Measurements from ENCODE around the gene GCFC2. TPM values are rescaled to one million over a fixed set of nuclear protein-coding genes. Genes with fewer than 3 reads are reported as not detected.
"Not testable (repeated sequence)": the region's sequence is repeated elsewhere in the genome, so short reads cannot be mapped to it uniquely, and the experiment has no call there.

Gene GCFC2
- total and polyA plus RNA-seq, 4 donors: 9.5 to 44.9 (median 20.4) TPM

GRCh38 chr2:75702593-75702992 is 8.1 kb downstream of the GCFC2 start:
- ATAC-seq (ENCODE audit: insufficient read depth, low FRiP score) (no peak), DNase-seq (no peak)
- H3K9ac ChIP-seq (ENCODE audit: insufficient read depth in 1 of 2, low read length in 2 of 2): no peak overlapping the region
- peaks cover 0 to 4% (median 0%) of the 10 kb centered on the region in 5 donors for H3K4me1 ChIP-seq (ENCODE audit: control insufficient read depth in 5 of 5, insufficient read depth in 5 of 5, low read length in 5 of 5)
- whole genome bisulfite sequencing, 2 donors: 95 to 96% methylated on average over 4 of the region's 4 CpGs
- no peak overlapping the region for H3K27ac ChIP-seq (ENCODE audit: low read depth in 1 of 2, low read length in 1 of 2)
- no peak overlapping the region for H3K4me3 ChIP-seq
- no peaks in the 10 kb centered on the region for H3K9me3 ChIP-seq (ENCODE audit: control insufficient read depth in 4 of 4, insufficient read depth in 3 of 4, low read length in 3 of 4)
- H3K27me3 ChIP-seq (ENCODE audit: control insufficient read depth in 3 of 3, insufficient read depth in 3 of 3, low read length in 2 of 3): no peaks in the 10 kb centered on the region
- TF ChIP-seq CTCF (IDR thresholded peaks at IDR 0.05; ENCODE audit: control extremely low read depth, extremely low read depth): no peak
- H3K36me3 ChIP-seq (ENCODE audit: control insufficient read depth in 4 of 4, insufficient read depth in 4 of 4, low read length in 4 of 4): peaks cover 15 to 42% (median 39%) of the 10 kb centered on the region in 4 donors

GRCh38 chr2:75698918-75699317 is 11.8 kb downstream of the GCFC2 start:
- H3K4me1 ChIP-seq (ENCODE audit: control insufficient read depth in 5 of 5, insufficient read depth in 5 of 5, low read length in 5 of 5): no peaks in the 10 kb centered on the region
- H3K27ac ChIP-seq (ENCODE audit: low read depth in 1 of 2, low read length in 1 of 2): no peak overlapping the region
- ATAC-seq (ENCODE audit: insufficient read depth, low FRiP score) (no peak), DNase-seq (no peak)
- H3K9me3 ChIP-seq (ENCODE audit: control insufficient read depth in 4 of 4, insufficient read depth in 3 of 4, low read length in 3 of 4): no peaks in the 10 kb centered on the region
- TF ChIP-seq CTCF (IDR thresholded peaks at IDR 0.05; ENCODE audit: control extremely low read depth, extremely low read depth): no peak
- 95 to 100% methylated on average over 2 of the region's 2 CpGs for WGBS, 2 donors
- H3K9ac ChIP-seq (ENCODE audit: insufficient read depth in 1 of 2, low read length in 2 of 2): no peak overlapping the region
- no peaks in the 10 kb centered on the region for H3K27me3 ChIP-seq (ENCODE audit: control insufficient read depth in 3 of 3, insufficient read depth in 3 of 3, low read length in 2 of 3)
- H3K36me3 ChIP-seq (ENCODE audit: control insufficient read depth in 4 of 4, insufficient read depth in 4 of 4, low read length in 4 of 4): peaks cover 11 to 33% (median 30%) of the 10 kb centered on the region in 4 donors
- H3K4me3 ChIP-seq: no peak overlapping the region

- TF ChIP-seq CTCF (IDR thresholded peaks at IDR 0.05; ENCODE audit: control extremely low read depth, extremely low read depth): no peak
- Histone ChIP-seq H3K4me1 (ENCODE audit: control insufficient read depth in 5 of 5, insufficient read depth in 5 of 5, low read length in 5 of 5) (no peaks in the 10 kb centered on the region), H3K36me3 (ENCODE audit: control insufficient read depth in 4 of 4, insufficient read depth in 4 of 4, low read length in 4 of 4) (peaks cover 11 to 38% (median 19%) of the 10 kb centered on the region in 4 donors)
These were observed 22.5 kb downstream of the GCFC2 start for GRCh38 chr2:75688196-75688595.

GRCh38 chr2:75683430-75683829 is 27.3 kb downstream of the GCFC2 start:
- H3K36me3 ChIP-seq (ENCODE audit: control insufficient read depth in 4 of 4, insufficient read depth in 4 of 4, low read length in 4 of 4): peaks cover 9 to 29% (median 21%) of the 10 kb centered on the region in 4 donors
- H3K9ac ChIP-seq (ENCODE audit: insufficient read depth in 1 of 2, low read length in 2 of 2); ATAC-seq (ENCODE audit: insufficient read depth, low FRiP score); H3K27ac ChIP-seq (ENCODE audit: low read depth in 1 of 2, low read length in 1 of 2); H3K27me3 ChIP-seq (ENCODE audit: control insufficient read depth in 3 of 3, insufficient read depth in 3 of 3, low read length in 2 of 3); H3K4me3 ChIP-seq; H3K4me1 ChIP-seq (ENCODE audit: control insufficient read depth in 5 of 5, insufficient read depth in 5 of 5, low read length in 5 of 5); H3K9me3 ChIP-seq (ENCODE audit: control insufficient read depth in 4 of 4, insufficient read depth in 3 of 4, low read length in 3 of 4); DNase-seq: not testable (repeated sequence)
- WGBS, 2 donors: 97% methylated on average over 5 of the region's 5 CpGs

More at GRCh38 chr2:75688196-75688595, 22.5 kb downstream of the GCFC2 start:
- DNase-seq (no peak), ATAC-seq (ENCODE audit: insufficient read depth, low FRiP score) (no peak)
- Histone ChIP-seq H3K27ac (ENCODE audit: low read depth in 1 of 2, low read length in 1 of 2) (no peak overlapping the region), H3K4me3 (no peak overlapping the region), H3K9ac (ENCODE audit: insufficient read depth in 1 of 2, low read length in 2 of 2) (no peak overlapping the region), H3K9me3 (ENCODE audit: control insufficient read depth in 4 of 4, insufficient read depth in 3 of 4, low read length in 3 of 4) (no peaks in the 10 kb centered on the region), H3K27me3 (ENCODE audit: control insufficient read depth in 3 of 3, insufficient read depth in 3 of 3, low read length in 2 of 3) (no peaks in the 10 kb centered on the region)
- 86 to 88% methylated on average over 1 of the region's 1 CpG for WGBS, 2 donors
